GM18502 (cell line): Measurements from ENCODE around the gene ARHGAP25.

Experiments used
- ATAC-seq: cut with Tn5 transposase; IDR thresholded peaks from one replicate; pipeline ENCODE4 v1.9.1; 2021; ENCODE audit warnings: mild to moderate bottlenecking; ENCODE audit not compliant: unreplicated experiment, poor library complexity

The ARHGAP25 gene

DNA sequence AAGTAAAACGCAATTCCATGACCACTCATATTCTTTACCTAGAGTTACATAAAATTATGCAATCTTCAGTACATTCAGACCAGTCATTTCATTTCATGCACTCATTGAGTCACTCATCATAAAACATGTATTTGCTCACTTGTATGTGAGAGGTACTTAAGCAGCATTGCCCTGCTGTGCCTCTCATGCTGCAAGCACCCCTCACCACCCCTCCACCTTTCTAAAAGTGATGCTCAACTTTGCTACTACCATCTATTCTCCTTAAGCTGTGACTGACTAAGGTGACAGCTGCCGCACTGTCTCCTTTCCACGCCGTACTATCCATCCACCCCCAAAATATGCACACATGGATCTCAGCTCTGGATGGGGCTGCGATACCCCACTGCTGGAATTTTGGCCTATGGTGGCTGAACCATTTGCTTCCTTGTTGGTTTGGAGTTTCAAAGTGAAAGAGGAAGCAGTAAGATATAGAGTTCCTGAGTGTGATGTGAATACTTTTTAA, 7.2 kb downstream of the ARHGAP25 start:
- ATAC-seq, result no peak

DNA sequence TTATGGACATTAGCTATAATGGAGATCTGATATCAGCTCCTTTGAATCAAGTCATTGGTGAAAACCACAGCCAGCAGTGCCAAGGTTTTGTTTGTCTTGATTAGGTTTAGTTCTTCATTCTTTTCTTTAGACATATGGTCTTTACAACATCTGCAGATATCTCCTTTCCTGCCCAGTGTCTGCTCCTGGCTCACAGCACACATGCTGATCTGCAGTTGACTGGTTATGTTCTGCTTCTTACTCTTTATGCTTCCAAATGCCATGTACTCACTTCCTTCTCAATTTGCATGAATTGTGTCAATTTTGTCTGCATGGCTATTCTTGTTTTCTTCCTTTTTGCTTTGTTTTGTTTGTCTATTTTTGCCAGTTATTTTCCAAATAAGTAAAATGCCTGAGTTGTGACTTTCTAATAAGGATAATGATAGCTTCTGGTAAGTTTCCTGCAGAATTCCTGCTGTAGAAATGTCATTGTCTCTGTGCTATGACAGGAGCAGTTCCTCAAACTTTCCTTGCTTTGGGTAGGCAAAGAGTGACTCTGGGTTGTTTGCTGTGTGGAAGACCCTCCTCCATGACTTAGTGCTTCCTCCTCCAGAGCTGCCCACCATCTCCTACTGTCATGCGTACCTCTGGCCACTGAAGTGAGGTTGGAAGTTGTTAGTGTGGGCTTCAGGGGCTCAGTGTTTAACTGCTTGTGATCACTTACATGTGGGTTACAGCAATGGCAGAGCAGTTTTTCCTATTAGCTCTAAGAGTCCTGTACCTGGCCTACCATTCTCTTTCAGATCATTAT, 8.2 kb downstream of the ARHGAP25 start:
- ATAC-seq, result peak; percentile 38

DNA sequence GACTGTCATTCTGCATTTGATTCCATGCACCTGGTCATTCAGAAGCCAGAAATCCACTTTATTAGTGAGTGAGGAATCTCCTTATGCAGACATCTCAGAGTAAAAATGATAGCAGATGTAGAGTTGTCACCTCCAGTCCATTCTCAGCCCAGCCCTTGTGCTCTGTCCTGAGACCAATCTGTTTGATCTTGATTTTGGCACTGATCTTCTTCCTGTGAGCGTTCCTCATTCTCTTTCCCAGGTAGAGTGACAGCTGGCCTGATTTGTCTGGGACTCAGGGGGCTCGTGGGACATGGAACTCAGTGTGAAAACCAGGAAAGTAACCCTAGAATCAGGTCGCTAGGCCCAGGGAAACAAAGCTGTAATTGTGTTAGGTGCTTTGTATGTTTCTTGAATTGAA, 8.9 kb downstream of the ARHGAP25 start:
- no peak for ATAC-seq

DNA sequence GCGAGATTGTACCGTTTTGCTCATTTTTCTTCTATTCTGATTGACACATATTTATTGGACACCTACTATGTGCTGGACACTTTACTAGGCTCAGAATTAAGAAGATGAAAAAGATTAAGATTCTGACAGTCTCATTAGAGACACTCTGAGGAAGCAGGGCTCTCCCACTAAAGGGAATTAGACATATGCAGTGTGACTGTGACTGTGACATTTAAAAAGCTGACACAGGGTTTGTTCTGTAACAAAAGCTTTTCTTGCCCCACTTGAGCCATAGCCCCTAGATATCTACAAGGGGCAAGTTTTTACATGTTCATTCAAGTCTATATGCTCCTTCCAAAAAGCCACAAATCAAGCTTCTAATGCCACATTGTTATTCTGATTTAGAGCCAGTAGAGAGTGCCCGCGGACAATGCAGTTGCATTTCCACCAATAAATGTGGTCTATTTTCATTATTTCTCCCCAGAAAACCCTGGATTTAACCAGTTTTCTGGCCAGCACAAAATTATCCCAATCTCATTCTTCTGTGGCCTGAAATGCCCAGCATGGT, 9.8 kb downstream of the ARHGAP25 start:
- no peak for ATAC-seq

DNA sequence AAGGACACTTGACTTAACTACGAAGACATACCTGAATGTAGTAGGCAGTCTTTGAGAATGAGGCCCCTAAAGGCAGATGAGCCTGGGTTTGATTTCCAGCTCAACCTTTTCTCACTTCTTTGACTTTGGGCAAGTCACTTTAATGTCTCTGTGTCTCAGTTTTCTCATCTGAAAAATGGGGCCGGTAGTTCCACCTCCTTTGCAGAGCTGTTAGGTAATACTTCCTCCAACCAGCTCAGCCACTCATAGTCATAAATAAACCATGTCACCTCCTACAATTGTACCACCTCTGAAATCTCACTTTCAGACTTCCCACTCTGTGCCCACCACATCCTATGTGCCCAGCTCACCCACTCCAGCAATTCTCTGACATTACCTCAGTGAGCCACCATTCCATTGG, 10.4 kb downstream of the ARHGAP25 start:
- no peak for ATAC-seq

DNA sequence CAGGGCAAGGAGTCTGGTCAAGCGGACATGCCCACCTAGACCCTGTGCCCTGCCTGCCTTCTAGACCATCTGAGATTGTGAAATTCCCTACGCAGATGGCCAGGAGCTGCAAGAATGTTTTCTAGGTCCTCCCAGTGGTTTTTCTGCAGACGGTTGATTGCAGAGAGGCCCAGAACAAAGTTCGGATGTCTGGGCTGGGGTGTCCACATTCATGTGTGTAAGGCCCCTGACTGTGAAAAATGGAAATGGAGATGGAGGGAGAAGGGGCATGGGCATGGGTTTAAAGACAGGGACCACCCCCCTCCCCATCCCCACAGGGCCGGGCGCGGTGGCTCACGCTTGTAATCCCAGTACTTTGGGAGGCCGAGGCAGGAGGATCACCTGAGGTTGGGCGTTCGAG, 11.8 kb downstream of the ARHGAP25 start:
- ATAC-seq, result no peak

DNA sequence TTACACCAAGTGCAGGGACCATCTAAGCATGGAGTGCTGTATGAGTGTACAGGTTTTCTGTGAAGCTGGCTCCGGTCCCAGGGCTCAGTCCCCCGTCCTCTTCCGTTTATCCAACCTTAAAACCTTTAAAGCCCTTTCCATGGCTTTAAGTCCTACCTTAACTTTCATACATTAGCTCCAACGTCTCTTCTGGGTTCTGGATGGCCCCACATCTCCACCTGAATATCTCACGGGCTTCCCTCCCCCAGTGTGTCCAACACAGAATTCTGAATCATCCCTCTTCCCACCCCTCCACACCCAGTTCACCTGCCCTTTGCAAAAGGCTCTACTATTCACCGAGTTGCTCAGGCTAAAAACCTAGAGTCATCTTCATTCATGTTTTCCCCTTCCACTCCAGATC, 12.8 kb downstream of the ARHGAP25 start:
- no peak for ATAC-seq

DNA sequence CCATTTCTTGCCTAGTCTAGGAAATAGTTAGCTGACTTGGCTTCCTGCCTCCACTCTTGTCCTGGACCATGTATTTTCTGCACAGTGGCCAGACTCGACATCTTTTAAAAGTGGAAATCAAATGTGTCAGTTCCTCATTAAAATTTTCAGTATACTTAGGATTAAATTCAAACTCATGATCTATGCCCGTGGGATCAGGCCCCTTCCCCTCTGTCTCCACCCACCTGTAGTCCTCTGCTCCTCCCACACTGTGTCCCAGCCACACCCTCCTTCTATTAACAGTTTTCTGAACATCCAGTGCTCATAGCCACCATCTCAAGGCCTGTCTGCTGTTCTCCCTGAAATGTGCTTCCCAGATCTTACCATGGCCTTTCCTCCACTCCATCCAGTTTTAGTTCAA, 13.3 kb downstream of the ARHGAP25 start:
- no peak for ATAC-seq

DNA sequence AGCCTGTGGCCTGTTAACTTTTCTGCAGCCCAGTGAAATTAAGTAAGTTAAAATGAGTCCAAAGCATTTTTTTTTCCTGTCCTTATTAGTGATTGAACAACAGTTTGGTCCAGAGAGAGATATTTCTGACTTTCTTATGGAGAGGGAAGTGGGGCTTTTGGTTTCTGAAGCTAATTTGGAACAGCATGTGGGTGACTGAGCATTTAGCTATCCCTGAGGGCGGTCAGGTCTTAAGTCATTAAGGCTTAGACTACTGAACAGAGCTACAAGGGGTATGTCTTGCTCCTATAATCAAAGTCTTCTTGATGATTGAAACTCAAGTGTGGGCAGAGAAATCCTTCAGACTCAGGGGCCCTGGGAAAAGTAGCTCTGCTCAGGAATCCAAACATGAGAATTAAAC, 14.0 kb downstream of the ARHGAP25 start:
- ATAC-seq, result no peak

DNA sequence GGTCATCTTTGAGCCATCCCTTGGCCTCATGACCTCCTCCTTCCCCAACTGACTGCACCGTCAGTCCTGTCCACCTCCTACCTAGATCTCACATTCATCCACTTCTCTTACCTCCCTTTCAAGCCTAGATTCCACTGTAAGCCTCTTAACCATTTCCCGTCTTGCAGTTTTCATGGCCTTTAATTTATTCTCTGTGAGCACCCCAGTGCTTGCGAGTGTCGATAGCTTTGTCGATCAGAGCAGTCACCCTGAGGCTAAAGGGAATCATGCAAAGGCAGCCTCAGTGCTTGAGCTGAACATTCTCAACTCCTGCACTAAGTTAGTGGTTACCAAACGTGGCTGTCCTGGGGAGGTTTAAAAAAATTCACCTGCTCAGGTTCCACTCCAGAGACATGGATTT, 14.7 kb downstream of the ARHGAP25 start:
- ATAC-seq, result no peak

DNA sequence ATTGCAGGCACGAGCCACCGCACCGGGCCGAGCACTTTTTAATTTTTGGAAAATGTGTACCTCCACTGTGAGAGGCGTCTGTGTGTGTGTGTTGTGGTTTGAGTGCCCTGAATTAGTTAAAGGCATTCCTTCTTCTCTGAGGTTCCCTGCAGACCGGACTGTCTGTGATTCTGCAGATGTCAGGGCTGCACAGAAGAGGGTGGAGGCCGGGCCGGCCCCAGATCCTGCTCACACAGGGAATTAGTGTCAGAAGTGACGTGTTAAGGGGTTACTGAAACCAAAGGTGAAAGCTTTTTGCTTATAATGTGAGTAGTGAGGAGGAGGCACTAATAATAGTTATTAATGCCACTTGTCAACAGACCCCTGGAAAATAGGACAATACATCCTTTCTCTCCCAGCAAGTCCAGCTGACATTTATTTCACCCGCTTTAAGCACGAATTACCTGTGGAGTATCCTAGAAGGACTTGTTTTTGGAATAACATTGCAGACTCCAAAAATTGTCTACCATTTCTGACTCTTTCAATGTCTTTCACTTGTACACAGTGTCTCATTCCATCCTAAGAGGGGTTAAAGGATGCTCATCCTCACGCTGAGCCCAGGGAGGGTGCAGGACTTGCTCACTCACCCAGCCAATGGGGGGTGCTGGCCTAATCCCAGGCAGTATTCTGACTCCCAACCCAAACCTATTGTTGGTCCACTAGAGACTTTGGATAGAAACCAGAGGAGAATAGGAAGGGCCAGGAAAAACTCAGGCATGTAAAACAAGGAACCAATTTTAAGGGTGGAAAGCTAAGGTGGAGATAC, 16.2 kb downstream of the ARHGAP25 start:
- ATAC-seq, result no peak

DNA sequence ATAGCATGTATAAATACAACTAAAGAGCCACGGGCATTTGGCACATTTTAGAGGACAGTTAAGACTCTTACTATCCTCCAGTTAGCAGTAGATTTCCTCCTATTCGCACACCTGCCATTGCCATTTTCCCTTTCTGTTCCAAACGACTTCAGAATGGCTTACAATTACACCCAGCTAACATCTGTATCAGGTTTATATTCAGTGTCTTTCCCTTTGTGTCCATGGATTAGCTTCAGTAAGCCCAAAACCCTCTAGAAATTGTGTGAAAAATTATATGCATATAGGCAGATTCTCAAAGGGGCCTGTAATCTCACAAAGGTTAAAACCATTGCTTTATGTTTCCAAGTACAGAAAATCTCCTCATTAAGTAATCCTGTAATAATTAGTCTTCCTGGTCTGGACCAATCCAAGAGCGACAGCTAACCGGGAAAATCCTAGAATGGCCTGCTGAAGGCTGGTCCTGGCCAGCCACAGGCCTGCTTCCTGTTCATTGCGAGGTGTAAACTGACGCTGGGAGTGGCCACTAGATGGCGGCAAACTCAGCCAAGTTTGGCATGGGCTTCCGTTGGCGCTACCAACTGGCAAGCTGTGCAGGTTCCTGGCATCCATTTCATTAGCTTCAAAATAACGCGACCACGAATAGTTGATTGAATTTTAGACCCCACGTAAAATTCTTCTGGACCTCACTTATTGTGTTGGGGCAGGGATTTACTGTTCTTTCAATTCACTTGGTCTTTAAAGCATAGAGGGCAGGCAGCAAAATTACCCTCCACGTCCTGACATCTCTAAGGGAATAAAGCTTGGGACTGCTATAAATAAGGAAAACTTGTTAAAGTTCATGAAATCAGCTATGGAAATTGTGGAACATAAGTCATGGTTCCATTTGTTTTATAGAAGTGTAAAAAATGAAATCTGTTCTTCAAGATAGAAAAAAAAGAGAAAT, 17.1 kb downstream of the ARHGAP25 start:
- ATAC-seq, result peak; percentile 91

DNA sequence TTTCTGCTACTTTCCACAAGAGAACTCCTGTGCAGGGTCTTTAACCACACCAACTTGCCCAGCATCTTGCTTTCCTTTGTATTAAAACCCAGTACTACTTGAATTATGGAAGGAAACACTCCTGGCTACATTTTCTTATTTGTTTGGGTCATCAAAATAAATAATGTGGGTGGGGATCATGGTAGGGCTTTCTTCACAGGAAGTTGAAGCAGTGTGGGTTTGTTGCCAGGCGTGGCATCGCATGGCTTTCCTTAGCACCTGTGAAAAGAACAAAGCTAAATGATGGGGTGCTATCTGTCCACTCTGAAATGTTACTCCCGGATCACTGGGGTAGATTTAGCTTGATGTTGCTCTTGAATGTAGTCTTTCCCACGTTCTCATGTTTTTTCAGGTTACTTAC, 18.7 kb downstream of the ARHGAP25 start:
- no peak for ATAC-seq

DNA sequence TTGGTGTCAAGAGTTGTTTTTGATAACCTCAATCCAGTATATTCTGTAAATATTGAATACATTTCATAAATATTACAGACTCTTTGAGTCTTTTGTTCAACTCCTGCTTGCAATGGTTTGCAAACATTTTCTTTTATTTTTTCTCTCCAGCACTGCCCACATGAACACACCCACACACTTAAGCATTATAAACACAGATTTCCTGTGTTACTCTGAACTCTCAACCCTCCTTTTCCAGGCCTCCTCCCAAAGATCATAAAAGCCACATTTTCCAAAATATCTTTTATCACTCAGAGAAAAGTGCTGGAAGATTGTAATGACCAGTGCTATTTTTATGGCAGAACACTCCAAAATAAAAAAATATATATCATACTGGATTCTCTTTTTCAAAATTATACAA, 20.5 kb downstream of the ARHGAP25 start:
- ATAC-seq, result no peak

DNA sequence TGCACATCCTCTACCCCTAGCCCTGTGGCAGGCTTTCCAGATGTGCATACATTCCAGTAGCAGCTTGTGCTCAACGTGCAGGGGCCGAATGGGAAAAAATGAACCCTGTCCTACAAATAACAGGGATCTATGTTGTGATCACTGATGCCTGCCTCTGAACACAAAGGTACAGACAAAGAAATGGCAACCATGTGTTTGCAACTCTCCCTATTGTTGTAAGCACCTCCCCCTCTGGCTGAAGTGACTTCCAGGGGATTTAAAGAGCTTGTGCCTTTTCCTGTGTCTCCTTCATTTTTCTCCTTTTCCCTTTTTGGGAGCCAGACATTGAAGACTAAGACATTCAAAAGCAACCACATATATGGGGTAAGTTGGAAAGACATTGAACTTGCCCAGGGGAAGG, 21.6 kb downstream of the ARHGAP25 start:
- ATAC-seq, result no peak

DNA sequence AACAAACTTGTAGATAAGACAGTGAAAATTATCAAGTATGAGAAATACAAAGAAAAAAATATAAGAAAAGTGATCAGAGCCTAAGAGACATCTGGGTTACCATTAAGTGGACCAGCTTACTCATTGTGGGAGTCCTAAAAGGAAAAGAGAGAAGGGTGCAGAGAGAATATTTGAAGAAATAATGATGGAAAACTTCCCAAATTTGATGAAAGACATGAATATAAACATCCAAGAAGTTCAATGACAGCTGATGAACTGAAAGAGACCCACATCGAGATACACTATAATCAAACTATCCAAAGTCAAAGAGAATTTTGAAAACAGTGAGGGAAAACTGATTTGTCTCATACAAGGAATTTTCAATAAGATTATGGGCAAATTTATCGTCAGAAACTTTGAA, 22.5 kb downstream of the ARHGAP25 start:
- ATAC-seq, result no peak

DNA sequence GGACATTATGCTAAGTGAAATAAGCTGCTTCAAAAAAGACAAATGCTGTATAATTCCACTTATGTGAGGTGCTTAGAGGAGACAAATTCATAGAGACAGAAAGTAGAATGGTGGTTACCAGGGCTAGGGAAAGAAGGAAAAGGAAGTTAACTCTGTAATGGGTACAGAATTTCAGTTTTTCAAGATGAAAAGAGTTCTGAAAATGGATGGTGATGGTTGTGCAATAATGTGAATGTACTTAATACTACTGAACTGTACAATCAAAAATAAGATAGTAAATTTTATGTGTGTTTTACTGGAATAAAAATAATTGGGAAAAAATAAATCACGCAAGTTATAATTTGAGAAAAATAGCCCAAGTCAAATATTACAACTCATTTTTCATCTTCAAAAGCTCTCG, 27.5 kb downstream of the ARHGAP25 start:
- no peak for ATAC-seq

DNA sequence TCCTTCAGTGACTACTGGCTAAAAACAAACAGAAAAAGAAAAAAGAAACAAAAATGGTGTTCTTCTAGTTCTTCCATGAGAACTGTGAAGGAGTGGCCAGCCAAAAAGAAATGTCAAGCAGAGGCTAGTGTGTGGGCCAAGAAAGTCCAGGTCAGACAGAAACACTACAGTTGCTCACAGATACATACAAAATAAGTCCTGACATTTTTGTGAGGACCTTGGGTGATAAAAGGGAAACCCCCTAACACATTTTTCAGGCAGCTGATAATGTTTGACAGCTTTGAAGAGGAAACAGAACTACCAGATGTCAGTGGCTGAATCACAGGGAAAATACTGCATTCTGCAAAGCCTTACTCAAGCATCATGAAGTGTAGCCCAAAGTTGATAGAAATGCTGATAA, 28.1 kb downstream of the ARHGAP25 start:
- peak; percentile 39 for ATAC-seq

DNA sequence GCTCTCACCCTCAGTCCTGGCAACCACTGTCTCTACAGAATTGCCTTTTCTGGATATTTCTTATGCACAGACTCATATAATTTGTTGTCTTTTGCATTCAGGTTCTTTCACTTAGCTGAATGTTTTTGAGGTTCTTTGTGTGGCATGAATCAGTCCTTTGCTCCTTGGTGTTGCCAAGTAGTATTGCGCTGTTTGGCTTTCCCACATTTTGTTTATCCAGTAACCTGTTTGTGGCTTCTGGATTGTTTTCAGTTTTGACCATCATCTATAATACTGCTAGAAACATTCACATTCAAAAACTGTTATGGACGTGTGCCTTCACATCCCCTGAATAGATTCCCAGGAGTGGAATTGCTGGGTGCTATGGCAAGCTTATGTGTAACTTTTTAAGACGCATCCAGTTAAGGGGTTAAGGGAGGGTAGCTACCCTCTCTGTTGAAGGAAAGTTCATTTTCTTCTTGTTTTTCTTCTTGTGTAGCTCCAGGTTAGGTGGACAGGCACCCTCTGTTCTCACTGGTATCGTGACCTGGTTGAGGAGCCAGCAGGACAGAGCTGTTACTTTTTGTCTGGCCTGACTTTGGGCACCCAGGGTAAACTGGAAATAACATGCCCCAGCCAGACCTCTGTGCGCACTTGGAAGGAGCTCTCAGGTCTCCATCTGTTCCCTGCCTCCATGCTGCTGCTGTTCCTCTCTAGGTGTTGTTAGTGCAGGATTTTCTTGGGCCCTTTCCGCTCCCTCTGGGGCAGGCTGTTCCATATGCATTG, 29.6 kb downstream of the ARHGAP25 start:
- ATAC-seq, result no peak
